Left ventricle myocardium inferior (tissue), 1 donor: Measurements from ENCODE around the gene KRI1. TPM values are rescaled to one million over a fixed set of nuclear protein-coding genes. Genes with fewer than 3 reads are reported as not detected.

ENCODE experiments used
- DNase-seq: peaks from one replicate; pipeline ENCODE4 v3.0.0-alpha.2; 2020
- H3K27ac ChIP-seq: fragments of 200-600 bp; replicated peaks from 2 replicates; pipeline ENCODE4 v1.8.0; 2021
- H3K27me3 ChIP-seq: fragments of 200-600 bp; 2 replicates; pipeline ENCODE4 v1.8.0; 2021; ENCODE audit warnings: low read depth
- H3K36me3 ChIP-seq: fragments of 200-600 bp; 2 replicates; pipeline ENCODE4 v1.8.0; 2021
- H3K4me1 ChIP-seq: fragments of 200-600 bp; 2 replicates; pipeline ENCODE4 v1.8.0; 2021
- H3K4me3 ChIP-seq: fragments of 200-600 bp; 2 replicates; pipeline ENCODE4 v1.8.0; 2021; ENCODE audit warnings: mild to moderate bottlenecking, moderate library complexity
- H3K9me3 ChIP-seq: fragments of 200-600 bp; replicated peaks from 2 replicates; pipeline ENCODE4 v1.8.0; 2021
- CTCF ChIP-seq: fragments of 200-600 bp; IDR thresholded peaks from 2 replicates; pipeline ENCODE4 v1.8.0; 2021; ENCODE audit warnings: antibody characterized with exemption, mild to moderate bottlenecking, borderline replicate concordance
- intact Hi-C: fragments of 100-400 bp; cut with micrococcal nuclease; formaldehyde crosslinking; loops from one replicate; pipeline ENCODE4 v1.11.0; 2022
- total RNA-seq: library from RNA; stranded (reverse); fragmentation: NEBNext Ultra II Directional; extraction: Animal tissue kit (Norgen Biotek cat#: 25700); gene quantifications from one replicate; pipeline ENCODE4 v1.2.1, GENCODE V29; 2021
- donor health status: DM: no; HTN: yes; CAD: no; lungs with severe emphysema.

The KRI1 gene
- total RNA-seq, 1 donor from 2014 or later = 10.2 TPM

GRCh38 chr19:10593148-10593547 is 27.3 kb upstream of the KRI1 start:
- H3K27ac ChIP-seq = peak overlapping the region; percentile 16
- H3K4me1 ChIP-seq = peaks cover 7% of the 10 kb centered on the region
- H3K9me3 ChIP-seq = no peaks in the 10 kb centered on the region
- no peak overlapping the region for H3K4me3 ChIP-seq
- no peak for TF ChIP-seq CTCF
- H3K36me3 ChIP-seq = no peaks in the 10 kb centered on the region
- intact Hi-C loops = no loop called here
- peaks cover 20% of the 10 kb centered on the region for H3K27me3 ChIP-seq
- no peak for DNase-seq

- H3K4me1 ChIP-seq = no peaks in the 10 kb centered on the region
- no peaks in the 10 kb centered on the region for H3K36me3 ChIP-seq
- H3K27ac ChIP-seq = no peak overlapping the region
- H3K4me3 ChIP-seq = no peak overlapping the region
- no peak for TF ChIP-seq CTCF
- DNase-seq = no peak
- intact Hi-C loops = no loop called here
- peaks cover 39% of the 10 kb centered on the region for H3K27me3 ChIP-seq
- H3K9me3 ChIP-seq = no peaks in the 10 kb centered on the region
Observed at GRCh38 chr19:10587839-10588150, 22.0 kb upstream of the KRI1 start.

GRCh38 chr19:10587022-10587838 is 21.4 kb upstream of the KRI1 start, which contains the start of gene AP1M2:
Gene AP1M2 (minus strand): TSS chr19:10587312. CDS start chr19:10587231, 81 bp downstream.
- no peak for TF ChIP-seq CTCF
- H3K4me1 ChIP-seq = no peaks in the 10 kb centered on the region
- intact Hi-C loops = no loop called here
- no peaks in the 10 kb centered on the region for H3K36me3 ChIP-seq
- peaks cover 39% of the 10 kb centered on the region for H3K27me3 ChIP-seq
- no peak for DNase-seq
- H3K4me3 ChIP-seq = no peak within 1 kb of the TSS
- no peak within 1 kb of the TSS for H3K27ac ChIP-seq
- H3K9me3 ChIP-seq = no peaks in the 10 kb centered on the region

GRCh38 chr19:10586396-10586795 is 20.6 kb upstream of the KRI1 start:
- no peaks in the 10 kb centered on the region for H3K9me3 ChIP-seq
- no peak for DNase-seq
- peaks cover 2% of the 10 kb centered on the region for H3K4me1 ChIP-seq
- no peak overlapping the region for H3K4me3 ChIP-seq
- no peak for TF ChIP-seq CTCF
- H3K36me3 ChIP-seq = no peaks in the 10 kb centered on the region
- H3K27me3 ChIP-seq = peaks cover 39% of the 10 kb centered on the region
- no peak overlapping the region for H3K27ac ChIP-seq
- intact Hi-C loops = no loop called here

GRCh38 chr19:10583036-10583776 is 17.4 kb upstream of the KRI1 start:
- TF ChIP-seq CTCF = no peak
- intact Hi-C loops = loop anchor here (5.0 kb wide), 1 partner anchor 59 kb away; no protein-coding TSS in a partner anchor
- no peak for DNase-seq

More at GRCh38 chr19:10583036-10583776, 17.4 kb upstream of the KRI1 start:
- Histone ChIP-seq H3K9me3 (no peaks in the 10 kb centered on the region), H3K27me3 (peaks cover 19% of the 10 kb centered on the region), H3K4me3 (no peak overlapping the region), H3K27ac (no peak overlapping the region), H3K36me3 (no peaks in the 10 kb centered on the region), H3K4me1 (peaks cover 6% of the 10 kb centered on the region)
